Activated effector memory CD4-positive, alpha-beta T cell treated with anti-CD3 and anti-CD28 coated beads, Interleukin-2, amount 50 U/mL, for 16 hours (primary cell): ENCODE measurements around the gene CGREF1.

Experiments used
- DNase-seq: peaks from one replicate; pipeline ENCODE4 v3.0.0-alpha.2; 2020

CGREF1 gene

GRCh38 chr2:27071990-27072830 is 46.7 kb downstream of the CGREF1 start:
- DNase-seq = peak; percentile 75

- DNase-seq = peak; percentile 97
Observed at GRCh38 chr2:27071277-27071989, 47.5 kb downstream of the CGREF1 start, which contains the start of gene OST4. TSS of gene OST4 (minus strand) at chr2:27071654.

GRCh38 chr2:27070653-27071276 is 48.2 kb downstream of the CGREF1 start:
- DNase-seq = no peak

DNA sequence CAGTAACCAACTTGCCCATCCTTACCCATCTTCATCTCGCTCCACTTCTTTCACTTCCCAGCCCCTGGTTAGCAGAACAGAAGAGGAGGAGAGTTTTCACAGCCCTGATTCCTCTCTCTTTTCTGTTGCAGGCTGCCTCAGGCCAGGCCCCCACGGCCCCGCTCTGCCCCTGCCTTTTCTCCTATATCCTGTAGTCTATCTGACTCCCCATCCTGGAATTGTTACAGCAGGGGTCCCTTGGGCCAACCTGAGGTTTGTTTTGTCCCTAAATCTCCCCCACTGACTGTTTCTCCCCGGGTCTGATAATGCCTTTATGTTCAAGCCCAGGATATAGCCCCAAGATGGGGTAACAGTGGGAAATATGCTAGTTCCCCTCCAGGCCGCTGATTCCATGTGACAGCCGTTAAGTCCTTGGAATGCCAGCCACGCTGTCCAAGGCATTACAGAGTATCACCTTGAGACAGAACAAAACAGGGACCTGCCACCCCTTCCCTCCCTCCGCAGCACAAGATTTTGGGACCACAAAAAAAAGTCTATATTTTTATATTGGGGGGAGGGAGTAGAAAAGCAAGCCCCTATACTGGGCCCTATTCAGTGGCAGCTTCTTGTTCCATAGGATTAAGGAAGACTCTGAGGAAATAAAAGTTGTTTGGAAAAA is 48.8 kb downstream of the CGREF1 start:
- DNase-seq = no peak

DNA sequence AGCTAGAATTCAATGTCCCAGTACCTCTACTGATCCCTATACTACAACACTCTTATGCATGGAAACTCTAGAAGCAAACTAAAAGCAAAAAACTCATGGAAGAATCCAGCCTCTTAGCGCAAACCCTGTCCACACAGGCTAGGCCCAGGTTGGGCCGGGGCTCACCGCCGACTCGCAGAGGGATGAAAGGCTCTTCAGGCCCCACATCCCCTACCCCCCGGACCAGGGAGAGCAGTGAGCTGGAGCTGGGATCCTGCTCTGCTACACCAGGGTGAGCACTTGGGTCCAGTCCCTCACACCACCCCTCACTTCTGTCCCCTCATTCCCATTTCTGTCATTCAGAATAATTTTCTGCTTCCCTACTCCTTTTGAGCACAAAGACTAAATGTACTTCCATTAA is 49.5 kb downstream of the CGREF1 start:
- no peak for DNase-seq

DNA sequence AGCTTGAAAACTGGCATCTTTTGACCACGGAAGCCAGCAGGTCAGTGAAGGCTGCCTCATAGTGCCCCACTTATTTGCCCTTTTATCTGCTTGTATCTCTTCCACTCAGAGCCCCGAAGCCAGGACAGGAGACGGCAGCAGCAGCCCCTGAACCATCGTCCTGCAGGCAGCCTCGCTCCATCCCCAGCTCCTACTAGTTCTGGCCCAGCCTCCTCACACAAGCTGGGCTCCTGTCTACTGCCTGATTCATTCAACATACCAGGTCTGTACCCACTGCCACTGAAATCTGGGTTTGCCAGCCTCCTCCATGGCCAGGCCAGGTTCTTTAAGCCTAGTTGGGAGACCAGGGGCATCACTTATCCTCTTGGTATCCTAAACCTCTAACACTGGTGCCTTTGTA is 51.5 kb downstream of the CGREF1 start:
- DNase-seq = no peak

DNA sequence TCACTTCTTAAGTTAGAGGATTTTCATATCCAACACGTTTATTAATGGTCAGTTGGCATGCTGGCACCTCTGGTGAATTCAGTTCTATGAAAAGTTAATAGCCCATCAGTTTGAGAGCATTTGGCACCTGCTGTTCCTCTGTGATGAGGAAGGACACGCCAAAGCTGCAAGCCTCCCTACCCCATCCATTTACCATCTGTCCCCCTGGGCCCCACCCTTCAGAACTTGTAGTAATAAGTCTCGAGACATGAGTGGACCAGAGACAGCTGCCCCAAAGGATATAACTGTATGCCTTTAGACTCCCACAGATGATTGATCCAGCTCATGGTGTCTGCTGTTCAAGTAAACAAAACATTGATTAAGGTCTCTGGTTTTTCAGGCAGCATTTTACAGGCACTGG is 53.8 kb downstream of the CGREF1 start:
- no peak for DNase-seq

DNA sequence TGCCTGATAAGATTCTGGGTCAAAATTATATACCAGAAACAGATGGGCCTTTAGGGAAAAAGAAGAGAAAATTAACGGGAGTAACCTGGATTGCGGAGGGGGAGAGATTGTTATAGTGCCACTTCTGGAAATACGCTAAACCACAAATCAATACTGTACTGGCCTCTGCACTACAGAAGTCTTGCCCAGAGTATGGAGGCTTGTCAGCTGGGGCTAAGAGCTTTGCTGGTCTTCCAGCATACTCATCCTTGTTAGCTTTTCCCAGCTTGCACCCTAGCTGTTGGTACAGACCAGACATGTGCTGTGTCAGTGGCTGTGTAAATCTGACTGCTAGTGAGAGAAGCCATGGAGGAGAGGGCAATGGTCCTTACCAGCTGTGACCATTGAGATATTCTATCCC is 58.6 kb downstream of the CGREF1 start:
- no peak for DNase-seq

GRCh38 chr2:27059141-27059820 is 59.6 kb downstream of the CGREF1 start:
- no peak for DNase-seq

DNA sequence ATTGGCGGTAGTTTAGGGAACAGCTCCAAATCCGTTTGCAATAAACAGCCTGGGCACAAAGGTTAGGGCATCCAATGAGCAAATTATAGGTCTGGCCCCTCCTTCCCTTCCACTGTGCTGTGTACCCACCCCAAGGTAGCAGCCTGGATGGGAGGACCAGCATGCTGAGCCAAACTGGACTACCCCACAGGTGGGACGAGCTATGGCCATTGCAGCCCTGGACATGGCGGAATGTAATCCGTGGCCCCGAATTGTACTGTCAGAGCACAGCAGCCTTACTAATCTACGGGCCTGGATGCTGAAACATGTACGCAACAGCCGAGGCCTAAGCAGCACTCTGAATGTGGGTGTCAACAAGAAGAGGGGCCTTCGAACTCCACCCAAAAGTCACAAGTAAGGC is 60.7 kb downstream of the CGREF1 start:
- no peak for DNase-seq

- DNase-seq = no peak
Observed at GRCh38 chr2:27057184-27057583, 61.7 kb downstream of the CGREF1 start.

GRCh38 chr2:27054721-27055120 is 64.2 kb downstream of the CGREF1 start:
- no peak for DNase-seq

DNA sequence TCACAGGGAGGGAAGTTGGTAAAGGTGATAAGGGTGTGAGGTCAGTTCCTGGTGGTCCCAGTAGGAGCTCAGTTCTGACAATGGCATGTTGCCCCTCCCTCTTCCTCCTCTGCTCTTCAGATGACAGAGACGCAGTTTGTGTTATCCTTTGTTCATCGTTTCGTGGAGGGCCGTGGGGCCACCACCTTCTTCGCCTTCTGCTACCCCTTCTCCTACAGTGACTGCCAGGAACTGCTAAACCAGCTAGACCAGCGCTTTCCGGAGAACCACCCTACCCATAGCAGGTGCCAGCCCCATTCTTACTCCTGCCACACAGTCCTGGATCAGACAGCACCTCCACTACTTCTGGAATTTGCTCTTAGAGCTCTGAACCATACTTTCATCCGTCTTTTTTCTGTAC is 65.2 kb downstream of the CGREF1 start:
- DNase-seq = no peak

DNA sequence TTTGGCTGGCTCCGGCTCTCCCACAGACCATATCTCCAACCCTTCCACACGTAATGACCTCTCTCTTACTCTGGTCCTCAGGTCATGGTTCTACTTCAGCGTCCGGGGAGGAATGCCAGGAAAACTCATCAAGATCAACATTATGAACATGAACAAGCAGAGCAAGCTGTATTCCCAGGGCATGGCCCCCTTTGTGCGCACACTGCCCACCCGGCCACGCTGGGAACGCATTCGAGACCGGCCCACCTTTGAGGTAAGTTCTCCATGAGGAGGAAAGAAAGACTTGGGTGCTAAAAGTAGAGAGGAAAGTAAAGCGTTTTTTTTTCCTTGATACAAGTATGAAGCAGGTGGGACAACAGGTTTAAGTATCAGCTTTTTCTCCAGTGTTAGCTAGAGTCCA is 65.6 kb downstream of the CGREF1 start:
- DNase-seq = no peak

DNA sequence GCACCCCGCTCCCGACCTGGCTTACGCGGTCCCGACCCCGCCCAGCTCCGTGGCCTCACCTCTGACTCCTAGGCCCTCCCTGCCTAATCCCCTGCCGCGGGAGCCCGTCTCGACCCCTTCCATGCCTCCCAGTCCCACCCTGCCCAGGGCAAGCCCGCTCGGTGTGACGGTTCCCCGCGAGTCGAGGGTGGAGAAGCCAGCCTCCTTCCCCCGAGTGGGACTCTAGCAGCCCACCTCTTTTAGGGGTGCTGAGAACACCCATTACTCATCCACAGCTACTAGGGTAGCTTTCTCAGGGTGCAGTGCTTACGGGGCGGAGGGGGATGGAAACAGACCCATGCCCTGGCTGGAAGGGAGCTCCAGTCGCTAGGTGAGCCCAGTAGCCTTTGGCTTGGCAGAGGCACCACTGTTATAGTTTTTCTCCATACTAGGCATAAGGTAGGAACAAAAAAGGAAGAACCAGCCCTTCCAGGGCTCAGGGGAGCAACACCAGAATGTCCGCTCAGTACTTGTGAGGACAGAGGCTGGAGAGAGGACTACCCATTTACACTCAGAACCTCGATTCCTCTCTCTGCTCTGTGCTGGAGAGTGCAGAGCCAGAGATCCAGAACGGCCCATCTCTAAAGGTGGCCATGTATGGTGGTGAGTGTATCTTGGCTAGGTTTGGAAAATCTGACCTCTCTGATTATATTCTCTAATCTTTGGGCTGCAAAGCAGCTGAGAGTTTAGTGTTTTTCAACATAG is 66.9 kb downstream of the CGREF1 start:
- peak; percentile 82 for DNase-seq

- peak; percentile 98 for DNase-seq
Observed at GRCh38 chr2:27050996-27051901, 67.7 kb downstream of the CGREF1 start, which contains the start of gene AGBL5. TSS of gene AGBL5 (plus strand) at chr2:27051668. CDS start at chr2:27052959, 1,291 bp downstream.
